ENCODE measurements around the gene TNP2.
"Not testable (repeated sequence)": the region's sequence is repeated elsewhere in the genome, so short reads cannot be mapped to it uniquely, and the experiment has no call there.

The TNP2 gene

DNA sequence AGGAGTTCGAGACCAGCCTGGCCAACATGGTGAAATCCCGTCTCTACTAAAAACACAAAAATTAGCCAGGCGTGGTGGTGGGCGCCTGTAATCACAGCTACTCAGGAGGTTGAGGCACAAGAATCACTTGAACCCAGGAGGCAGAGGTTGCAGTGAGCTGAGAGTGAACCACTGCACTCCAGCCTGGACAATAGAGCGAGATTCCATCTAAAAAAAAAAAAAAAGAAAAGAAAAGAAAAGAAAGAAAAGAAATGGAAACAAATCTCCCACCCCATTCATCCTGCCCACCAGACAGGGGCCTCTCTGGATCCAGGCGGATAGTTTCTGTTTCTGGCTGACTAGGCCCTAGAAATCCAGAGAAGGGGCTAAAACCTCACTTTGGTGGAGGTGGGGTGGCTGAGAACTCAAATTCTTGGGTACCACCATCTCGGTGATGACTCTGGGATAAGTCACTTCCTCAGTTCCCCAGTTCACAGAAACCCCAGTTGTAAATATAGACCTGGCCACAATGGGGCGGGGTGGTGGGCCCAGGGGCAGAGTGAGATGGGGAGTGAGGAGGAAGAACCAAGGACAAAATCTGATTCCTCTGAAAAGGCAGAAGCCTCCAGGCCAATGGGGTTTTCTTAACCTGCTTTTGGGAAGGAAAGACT is 35.3 kb downstream of the TNP2 start:
- Mint-ChIP-seq H3K4me1 (ENCODE audit: low read depth) (peaks cover 60% of the 10 kb centered on the region), H3K36me3 (no peaks in the 10 kb centered on the region), H3K4me3 (peak overlapping the region; percentile 77), H3K27ac (peak overlapping the region; percentile 98), H3K9me3 (ENCODE audit: low read depth) (no peaks in the 10 kb centered on the region), H3K27me3 (no peaks in the 10 kb centered on the region)

DNA sequence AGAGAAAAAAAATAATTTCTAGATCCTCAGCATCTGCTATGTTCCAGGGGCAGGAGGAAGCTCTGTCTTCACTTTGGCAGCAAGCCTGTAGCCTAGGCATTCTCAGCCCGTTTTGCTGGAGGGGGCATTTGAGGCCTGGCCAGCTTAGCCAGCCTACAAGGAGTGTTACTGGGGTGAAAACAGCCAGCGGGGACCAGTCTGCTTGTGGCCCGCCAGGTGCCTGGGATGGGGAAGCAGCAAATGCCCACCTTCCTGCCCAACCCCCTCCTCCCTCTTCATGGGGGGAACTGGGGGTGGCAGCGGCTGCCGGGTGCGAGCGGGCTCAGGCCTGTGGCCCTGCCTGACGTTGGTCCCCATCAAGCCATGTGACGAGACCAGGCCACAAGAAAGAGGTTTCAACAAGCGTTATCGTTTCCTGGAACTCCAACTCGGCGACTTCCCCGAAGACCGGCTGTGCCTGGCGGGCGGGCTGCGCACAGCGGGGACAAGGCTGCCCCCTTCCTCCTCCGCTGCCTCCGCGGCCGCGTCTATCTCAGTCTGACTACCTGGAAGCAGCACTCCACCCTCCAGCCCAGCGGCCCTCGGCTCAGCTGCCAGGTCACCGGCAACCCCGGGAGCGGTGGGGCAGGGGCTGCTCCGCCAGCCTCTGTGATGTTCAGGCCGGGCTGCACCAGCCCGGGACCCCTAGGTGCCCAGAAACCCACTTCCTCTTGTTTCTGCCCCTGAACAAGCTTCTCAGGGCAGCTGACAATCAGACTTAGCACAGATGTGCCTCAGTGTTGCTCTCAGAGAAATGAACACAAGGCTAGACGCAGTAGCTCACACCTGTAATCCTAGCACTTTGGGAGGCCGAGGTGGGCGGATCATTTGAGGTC is 36.0 kb downstream of the TNP2 start:
- Mint-ChIP-seq H3K36me3 (no peaks in the 10 kb centered on the region), H3K9me3 (ENCODE audit: low read depth) (no peaks in the 10 kb centered on the region), H3K27me3 (no peaks in the 10 kb centered on the region), H3K27ac (peak overlapping the region; percentile 98), H3K4me1 (ENCODE audit: low read depth) (peaks cover 67% of the 10 kb centered on the region), H3K4me3 (peak overlapping the region; percentile 77)

DNA sequence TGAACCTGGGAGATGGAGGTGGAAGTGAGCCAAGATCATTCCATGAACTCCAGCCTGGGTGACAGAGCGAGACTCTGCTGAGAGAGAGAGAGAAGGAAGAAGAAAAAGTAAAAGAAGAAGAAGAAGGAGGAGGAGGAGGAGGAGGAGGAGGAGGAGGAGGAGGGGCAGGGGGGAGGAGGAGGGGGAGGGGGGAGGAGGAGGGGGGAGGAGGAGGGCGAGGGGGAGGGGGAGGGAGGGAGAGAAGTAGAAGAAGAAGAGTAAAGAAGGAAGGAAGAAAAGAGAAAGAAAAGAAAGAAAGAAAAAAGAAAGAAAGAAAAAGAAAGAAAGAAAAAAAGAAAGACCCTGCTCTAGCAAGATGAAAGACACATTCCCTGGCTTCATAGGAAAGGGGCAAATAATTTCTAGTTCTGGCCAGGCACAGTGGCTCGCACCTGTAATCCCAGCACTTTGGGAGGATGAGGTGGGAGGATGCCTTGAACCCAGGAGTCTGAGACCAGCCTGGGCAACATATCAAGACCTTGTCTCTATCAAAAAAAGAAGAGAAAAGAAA is 36.7 kb downstream of the TNP2 start:
- H3K27me3 Mint-ChIP-seq: no peaks in the 10 kb centered on the region
- H3K36me3 Mint-ChIP-seq: no peaks in the 10 kb centered on the region
- peaks cover 68% of the 10 kb centered on the region for H3K4me1 Mint-ChIP-seq (ENCODE audit: low read depth)
- peak overlapping the region; percentile 77 for H3K4me3 Mint-ChIP-seq
- H3K9me3 Mint-ChIP-seq (ENCODE audit: low read depth): no peaks in the 10 kb centered on the region
- peak overlapping the region; percentile 98 for H3K27ac Mint-ChIP-seq

DNA sequence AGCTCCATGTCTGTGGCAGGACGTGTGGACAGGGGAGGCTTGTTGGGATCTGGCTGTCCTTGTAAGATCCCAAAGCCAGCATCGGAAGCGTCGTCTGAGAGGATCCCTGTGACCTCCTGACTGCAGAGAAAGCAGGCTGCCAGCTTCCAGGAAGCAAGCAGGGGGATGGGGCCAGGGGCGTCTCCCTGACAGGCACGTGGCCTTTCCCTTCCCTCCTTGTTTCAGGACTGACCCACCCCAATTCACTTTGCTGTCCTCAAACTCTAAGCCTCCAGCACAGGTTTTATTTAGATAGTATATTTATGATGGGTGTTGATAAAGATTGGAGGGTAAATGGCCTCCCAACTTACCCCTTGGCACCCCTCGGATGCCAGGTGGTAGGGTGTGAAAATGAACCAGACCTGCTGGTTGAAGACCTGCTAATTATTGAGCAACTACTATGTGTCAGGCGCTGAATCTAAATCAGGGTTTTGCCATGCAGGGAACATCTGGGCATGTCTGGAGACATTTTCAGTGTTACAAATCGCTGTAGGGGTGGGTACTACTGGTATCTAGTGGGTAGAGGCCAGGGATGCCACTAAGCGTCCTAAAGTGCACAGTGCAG is 37.7 kb downstream of the TNP2 start:
- H3K9me3 Mint-ChIP-seq (ENCODE audit: low read depth): no peaks in the 10 kb centered on the region
- H3K4me3 Mint-ChIP-seq: peak overlapping the region; percentile 32
- no peaks in the 10 kb centered on the region for H3K27me3 Mint-ChIP-seq
- H3K27ac Mint-ChIP-seq: peak overlapping the region; percentile 91
- peaks cover 67% of the 10 kb centered on the region for H3K4me1 Mint-ChIP-seq (ENCODE audit: low read depth)
- H3K36me3 Mint-ChIP-seq: no peaks in the 10 kb centered on the region

DNA sequence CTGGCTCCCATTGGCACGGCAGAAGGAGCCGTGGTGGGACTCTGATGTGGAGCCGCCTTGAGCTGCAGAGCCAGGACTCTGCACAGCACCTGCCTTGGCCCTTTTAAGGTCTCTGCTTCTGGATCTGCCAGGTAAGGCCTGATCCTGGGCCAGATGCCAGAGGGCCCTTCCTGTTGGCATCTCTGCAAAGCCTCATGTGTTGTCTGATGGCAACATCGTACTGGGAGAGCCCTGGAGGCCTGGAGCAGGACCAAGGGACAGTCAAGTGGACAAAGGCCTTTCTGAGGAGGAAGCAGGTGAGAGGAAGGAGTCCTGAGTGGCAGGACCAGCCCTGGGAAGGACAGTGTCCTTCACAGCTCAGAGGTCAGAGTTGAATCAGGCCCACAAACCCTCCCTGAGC is 39.2 kb downstream of the TNP2 start:
- Mint-ChIP-seq H3K9me3 (ENCODE audit: low read depth) (no peaks in the 10 kb centered on the region), H3K4me1 (ENCODE audit: low read depth) (peaks cover 71% of the 10 kb centered on the region)

DNA sequence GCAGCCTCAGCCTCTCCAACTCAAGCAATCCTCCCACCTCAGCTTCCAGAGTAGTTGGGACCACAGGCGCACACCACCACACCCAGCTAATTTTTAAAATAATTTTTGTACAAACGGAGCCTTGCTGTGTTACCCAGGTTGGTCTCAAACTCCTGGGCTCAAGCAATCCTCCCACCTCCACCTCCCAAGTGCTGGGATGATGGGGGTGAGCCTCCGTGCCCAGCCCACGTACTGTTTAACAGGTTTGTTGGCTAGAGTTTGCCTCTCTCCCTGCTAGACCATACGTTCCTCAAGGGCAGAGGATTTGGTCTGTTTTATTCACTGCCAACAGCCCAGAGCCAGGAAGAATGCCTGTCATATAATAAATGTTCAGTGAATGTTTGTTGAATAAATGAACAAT is 39.7 kb downstream of the TNP2 start:
- no peaks in the 10 kb centered on the region for H3K36me3 Mint-ChIP-seq
- peaks cover 72% of the 10 kb centered on the region for H3K4me1 Mint-ChIP-seq (ENCODE audit: low read depth)
- H3K27ac Mint-ChIP-seq: peak overlapping the region; percentile 81
- no peak overlapping the region for H3K4me3 Mint-ChIP-seq
- no peaks in the 10 kb centered on the region for H3K9me3 Mint-ChIP-seq (ENCODE audit: low read depth)
- no peaks in the 10 kb centered on the region for H3K27me3 Mint-ChIP-seq

More for the DNA sequence above, 39.2 kb downstream of the TNP2 start:
- no peak overlapping the region for H3K4me3 Mint-ChIP-seq
- no peaks in the 10 kb centered on the region for H3K27me3 Mint-ChIP-seq
- H3K36me3 Mint-ChIP-seq: no peaks in the 10 kb centered on the region
- peak overlapping the region; percentile 81 for H3K27ac Mint-ChIP-seq

DNA sequence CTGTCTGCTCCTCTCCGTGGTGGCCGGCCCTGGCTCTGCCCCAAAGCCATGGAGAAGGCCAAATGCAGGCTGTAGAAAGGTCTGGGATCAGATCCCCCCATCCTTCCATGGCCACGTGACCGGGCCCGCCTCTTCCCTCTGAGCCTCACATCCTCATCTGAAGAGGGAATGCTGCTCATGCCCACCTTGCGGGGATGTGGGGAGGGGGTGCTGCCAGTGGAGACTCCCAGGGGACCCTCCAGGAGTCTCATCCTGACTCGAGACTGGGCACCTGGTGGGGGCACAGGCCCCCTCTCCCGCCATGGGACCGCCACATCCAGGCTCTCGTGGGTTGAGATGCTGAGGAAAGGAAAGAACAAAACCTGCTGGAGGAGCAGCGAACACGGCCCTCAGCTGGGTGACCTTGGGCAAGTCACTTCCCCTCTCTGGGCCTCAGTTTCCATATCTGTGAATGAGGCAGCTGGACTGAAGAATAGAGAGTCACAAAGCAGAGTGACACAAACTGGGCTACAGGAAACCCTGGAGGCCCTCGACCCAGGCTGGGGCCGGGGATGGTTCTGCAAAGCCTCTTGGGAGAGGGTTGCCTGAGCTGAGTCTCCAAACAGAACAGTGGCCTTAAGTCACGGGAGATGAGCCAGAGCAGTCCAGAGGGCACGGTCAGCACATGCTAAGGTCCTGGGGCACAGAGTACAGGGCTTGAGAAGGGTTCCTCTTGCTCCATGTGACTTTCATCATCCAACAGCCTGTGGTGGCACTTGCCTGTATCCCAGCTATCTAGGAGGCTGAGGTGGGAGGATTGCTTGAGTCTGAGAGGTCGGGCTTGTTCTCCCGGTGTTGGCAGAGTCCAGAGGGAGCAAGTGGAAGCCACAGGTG is 43.2 kb downstream of the TNP2 start:
- Mint-ChIP-seq H3K27ac (peak overlapping the region; percentile 100), H3K4me3 (peak overlapping the region; percentile 79), H3K9me3 (ENCODE audit: low read depth) (no peaks in the 10 kb centered on the region)

DNA sequence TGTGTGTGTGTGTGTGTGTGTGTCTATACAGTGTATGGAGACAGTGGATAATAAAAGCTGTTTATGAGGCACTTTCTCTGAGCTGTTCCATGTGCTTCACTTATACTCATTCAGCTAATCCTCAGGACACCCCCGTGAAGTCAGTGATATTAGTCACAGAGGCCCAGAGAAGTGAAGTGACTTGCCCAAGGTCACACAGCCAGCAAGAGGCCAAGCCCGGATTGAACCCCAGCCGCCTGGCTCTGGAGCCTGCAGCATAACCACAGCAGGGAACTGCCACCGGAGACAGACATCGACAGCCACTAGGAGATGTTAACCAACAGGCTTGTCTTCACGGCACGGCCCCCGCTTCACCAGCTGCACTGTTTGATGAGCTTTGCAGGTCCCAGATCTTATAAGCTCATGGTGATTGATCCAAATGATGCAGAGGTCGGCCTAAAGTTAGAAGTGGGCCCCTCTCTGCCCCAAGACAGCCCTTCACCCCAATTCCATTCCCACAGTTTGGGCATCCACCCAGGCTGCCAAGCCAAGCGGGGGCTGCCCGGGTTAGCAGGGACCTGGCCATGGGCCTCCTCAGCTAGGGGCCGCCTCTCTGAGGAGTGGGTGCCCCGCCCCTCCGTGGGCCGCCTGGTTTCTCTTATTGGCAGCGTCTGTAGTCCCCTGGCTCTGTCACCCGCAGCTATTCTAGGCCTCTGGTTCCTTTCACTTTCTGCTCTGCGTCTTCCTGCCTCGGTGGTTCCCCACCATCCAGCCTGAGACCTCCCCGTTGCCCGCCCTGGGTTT is 44.0 kb downstream of the TNP2 start:
- Mint-ChIP-seq H3K4me3 (peak overlapping the region; percentile 79), H3K4me1 (ENCODE audit: low read depth) (peaks cover 54% of the 10 kb centered on the region)

More for the DNA sequence above, 43.2 kb downstream of the TNP2 start:
- Mint-ChIP-seq H3K4me1 (ENCODE audit: low read depth) (peaks cover 56% of the 10 kb centered on the region), H3K27me3 (no peaks in the 10 kb centered on the region), H3K36me3 (no peaks in the 10 kb centered on the region)

DNA sequence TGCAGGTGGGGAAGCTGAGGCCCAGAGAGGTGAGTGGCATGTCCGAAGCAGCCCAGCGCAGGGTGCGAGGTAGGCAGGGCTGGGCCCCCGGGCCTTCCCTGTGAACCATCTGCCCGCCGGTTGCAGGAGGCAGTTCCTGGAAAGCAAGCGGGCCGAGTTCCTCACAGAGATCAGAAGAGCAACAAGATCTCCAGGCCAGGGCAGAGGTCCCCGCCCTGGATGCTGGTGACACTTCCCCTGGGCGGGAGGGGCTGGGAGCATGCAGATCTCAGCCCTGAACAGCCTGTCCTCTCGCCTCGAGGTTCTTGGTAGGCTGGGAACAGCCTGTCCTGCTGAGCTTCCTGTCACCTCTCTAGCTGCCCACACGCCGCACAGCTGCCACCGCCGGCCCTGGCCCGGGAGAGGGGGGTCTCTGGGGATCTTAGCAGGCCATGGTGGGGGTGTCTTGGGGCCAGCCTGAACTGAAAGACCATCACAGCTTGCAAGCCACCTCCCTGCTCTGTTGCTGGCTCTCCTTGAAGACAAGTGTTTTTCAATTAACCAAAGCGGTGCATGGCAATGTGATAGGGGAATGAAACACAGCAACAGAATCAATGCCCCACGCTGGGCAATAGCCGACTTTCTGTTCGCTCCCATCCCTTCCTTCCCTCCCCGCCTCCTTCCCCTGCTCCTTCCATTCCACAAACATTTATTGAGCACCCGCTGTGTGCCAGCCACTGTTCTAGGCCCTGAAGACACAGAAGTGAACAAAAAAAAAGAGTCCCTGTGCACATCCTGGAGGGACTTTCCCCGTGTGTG is 44.8 kb downstream of the TNP2 start:
- peaks cover 48% of the 10 kb centered on the region for H3K4me1 Mint-ChIP-seq (ENCODE audit: low read depth)
- no peaks in the 10 kb centered on the region for H3K27me3 Mint-ChIP-seq
- H3K36me3 Mint-ChIP-seq: no peaks in the 10 kb centered on the region
- no peaks in the 10 kb centered on the region for H3K9me3 Mint-ChIP-seq (ENCODE audit: low read depth)
- peak overlapping the region; percentile 100 for H3K27ac Mint-ChIP-seq
- H3K4me3 Mint-ChIP-seq: peak overlapping the region; percentile 79

More for the DNA sequence above, 44.0 kb downstream of the TNP2 start:
- H3K36me3 Mint-ChIP-seq: no peaks in the 10 kb centered on the region
- H3K9me3 Mint-ChIP-seq (ENCODE audit: low read depth): no peaks in the 10 kb centered on the region
- peak overlapping the region; percentile 100 for H3K27ac Mint-ChIP-seq
- H3K27me3 Mint-ChIP-seq: no peaks in the 10 kb centered on the region

DNA sequence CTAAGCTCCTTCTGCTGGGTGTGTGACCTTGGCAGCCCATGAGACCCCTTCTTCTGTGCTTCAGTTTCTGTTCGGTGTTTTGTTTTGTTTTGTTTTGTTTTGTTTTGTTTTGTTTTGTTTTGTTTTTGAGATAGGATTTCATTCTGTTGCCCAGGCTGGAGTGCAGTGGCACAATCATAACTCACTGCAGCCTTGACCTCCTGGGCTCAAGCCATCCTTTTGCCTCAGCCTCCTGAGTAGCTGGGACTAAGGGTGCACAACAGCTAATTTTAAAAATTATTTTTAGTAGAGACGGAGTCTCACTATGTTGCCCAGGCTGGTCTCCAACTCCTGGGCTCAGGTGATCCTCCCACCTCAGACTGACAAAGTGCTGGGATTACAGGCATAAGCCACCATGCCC is 48.6 kb downstream of the TNP2 start:
- not testable (repeated sequence) for H3K9me3 Mint-ChIP-seq (ENCODE audit: low read depth); H3K36me3 Mint-ChIP-seq; H3K27me3 Mint-ChIP-seq; H3K4me3 Mint-ChIP-seq; H3K27ac Mint-ChIP-seq
- H3K4me1 Mint-ChIP-seq (ENCODE audit: low read depth): peaks cover 25% of the 10 kb centered on the region

DNA sequence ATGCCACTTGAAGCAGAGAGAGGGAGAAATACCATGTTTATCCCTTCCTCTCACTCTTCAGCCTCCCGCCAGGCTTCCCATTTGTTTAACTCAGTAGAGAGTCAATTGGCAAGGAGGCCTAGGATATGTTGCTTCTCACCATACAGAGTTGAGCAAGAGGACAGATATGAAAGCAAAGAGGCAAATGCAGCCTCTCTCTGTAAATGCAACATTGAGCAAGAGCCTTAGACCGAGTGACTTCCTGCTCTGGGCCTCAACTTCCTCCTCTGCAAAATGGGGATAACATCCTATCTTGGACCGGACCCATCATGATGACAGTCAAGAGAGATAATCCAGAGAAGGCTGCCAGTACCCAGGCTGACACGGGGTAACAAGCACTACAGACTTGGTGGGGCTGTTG is 49.9 kb downstream of the TNP2 start:
- Mint-ChIP-seq H3K36me3 (peaks cover 9% of the 10 kb centered on the region), H3K4me1 (ENCODE audit: low read depth) (peaks cover 15% of the 10 kb centered on the region)

DNA sequence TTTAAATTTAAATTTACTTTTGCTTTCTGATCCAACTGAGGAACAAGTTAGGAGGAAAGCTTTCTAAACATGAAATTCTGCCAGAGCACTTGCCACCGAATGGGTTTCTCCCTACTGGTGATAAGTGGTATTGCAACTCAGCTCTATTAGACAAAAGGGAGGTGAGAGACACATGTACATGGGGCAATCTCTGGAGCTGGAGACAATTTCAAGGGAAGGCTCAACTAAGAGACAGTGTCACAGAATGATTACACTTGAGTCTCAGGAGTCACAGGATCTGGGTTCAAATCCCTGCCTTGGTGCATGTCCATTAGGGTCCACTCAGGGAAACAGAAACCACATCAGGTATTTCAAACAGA is 50.5 kb downstream of the TNP2 start:
- no peak overlapping the region for H3K27ac Mint-ChIP-seq
- peaks cover 6% of the 10 kb centered on the region for H3K9me3 Mint-ChIP-seq (ENCODE audit: low read depth)
- no peaks in the 10 kb centered on the region for H3K27me3 Mint-ChIP-seq
- peaks cover 9% of the 10 kb centered on the region for H3K36me3 Mint-ChIP-seq
- H3K4me1 Mint-ChIP-seq (ENCODE audit: low read depth): peaks cover 12% of the 10 kb centered on the region
- H3K4me3 Mint-ChIP-seq: no peak overlapping the region

More for the DNA sequence above, 49.9 kb downstream of the TNP2 start:
- no peak overlapping the region for H3K27ac Mint-ChIP-seq
- H3K27me3 Mint-ChIP-seq: no peaks in the 10 kb centered on the region
- H3K9me3 Mint-ChIP-seq (ENCODE audit: low read depth): peaks cover 6% of the 10 kb centered on the region
- no peak overlapping the region for H3K4me3 Mint-ChIP-seq

Data from activated naive CD8-positive, alpha-beta T cell (primary cell).